HFF-Myc (cell line): Measurements from ENCODE around the gene PABPN1.
A peak's percentile ranks its signal among the peaks of the same experiment; 100 is the strongest.

ENCODE experiments used
- DNase-seq: peaks from one replicate; pipeline ENCODE4 v3.0.0-alpha.2; 2011; ENCODE audit warnings: low read depth; ENCODE audit errors: extremely low read depth
- H3K4me3 ChIP-seq: replicated peaks from 2 replicates; pipeline ENCODE4 v1.5.1; 2011; ENCODE audit warnings: low read depth, mild to moderate bottlenecking, control low read depth, low read length
- TF ChIP-seq, protein P1 (sequence below): IDR thresholded peaks from 2 replicates; pipeline ENCODE4 v1.5.1; 2012; ENCODE audit warnings: mild to moderate bottlenecking, low read depth, low read length, control low read depth; ENCODE audit errors: missing control alignments

PABPN1 gene

DNA sequence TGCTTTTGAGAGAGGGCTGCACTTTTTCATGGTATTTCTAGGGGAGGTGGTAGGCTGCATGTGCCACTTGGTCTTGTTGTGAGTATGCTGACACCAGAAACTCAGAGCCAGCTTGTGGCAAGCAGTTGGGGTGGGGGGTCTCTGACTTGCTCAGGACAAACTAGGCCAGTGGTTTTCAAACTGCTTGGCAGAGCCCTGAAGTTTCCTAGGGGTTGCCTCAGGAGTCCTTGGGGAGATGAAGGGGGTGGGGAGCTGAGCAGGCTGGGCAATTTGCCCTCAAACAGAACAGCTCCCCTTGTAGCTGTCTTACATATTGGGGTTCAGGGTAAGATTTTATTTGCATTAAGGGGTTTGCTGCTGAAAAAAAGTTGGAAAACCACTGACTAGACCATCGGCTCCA, 10.7 kb upstream of the PABPN1 start:
- TF ChIP-seq, protein P1, sequence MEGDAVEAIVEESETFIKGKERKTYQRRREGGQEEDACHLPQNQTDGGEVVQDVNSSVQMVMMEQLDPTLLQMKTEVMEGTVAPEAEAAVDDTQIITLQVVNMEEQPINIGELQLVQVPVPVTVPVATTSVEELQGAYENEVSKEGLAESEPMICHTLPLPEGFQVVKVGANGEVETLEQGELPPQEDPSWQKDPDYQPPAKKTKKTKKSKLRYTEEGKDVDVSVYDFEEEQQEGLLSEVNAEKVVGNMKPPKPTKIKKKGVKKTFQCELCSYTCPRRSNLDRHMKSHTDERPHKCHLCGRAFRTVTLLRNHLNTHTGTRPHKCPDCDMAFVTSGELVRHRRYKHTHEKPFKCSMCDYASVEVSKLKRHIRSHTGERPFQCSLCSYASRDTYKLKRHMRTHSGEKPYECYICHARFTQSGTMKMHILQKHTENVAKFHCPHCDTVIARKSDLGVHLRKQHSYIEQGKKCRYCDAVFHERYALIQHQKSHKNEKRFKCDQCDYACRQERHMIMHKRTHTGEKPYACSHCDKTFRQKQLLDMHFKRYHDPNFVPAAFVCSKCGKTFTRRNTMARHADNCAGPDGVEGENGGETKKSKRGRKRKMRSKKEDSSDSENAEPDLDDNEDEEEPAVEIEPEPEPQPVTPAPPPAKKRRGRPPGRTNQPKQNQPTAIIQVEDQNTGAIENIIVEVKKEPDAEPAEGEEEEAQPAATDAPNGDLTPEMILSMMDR = no peak
- H3K4me3 ChIP-seq = no peak overlapping the region
- DNase-seq = no peak

DNA sequence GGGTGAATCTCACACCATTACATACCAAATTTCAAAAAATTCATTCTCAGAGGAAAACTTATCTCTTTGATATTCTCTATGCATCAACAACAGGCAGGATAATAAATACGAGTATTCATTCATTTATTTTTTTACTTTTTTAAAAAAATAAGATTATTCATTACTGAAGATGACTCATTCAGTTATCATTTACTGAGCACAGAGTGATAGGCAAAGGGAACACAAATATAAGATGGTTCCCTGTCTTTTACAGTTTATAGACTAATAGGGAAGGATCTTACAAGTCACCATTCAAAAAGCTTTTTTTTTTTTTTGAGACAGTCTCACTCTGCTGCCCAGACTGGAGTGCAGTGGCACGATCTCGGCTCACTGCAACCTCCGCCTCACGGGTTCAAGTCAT, 5.0 kb upstream of the PABPN1 start:
- DNase-seq = no peak
- H3K4me3 ChIP-seq = no peak overlapping the region
- TF ChIP-seq, protein P1 = no peak

DNA sequence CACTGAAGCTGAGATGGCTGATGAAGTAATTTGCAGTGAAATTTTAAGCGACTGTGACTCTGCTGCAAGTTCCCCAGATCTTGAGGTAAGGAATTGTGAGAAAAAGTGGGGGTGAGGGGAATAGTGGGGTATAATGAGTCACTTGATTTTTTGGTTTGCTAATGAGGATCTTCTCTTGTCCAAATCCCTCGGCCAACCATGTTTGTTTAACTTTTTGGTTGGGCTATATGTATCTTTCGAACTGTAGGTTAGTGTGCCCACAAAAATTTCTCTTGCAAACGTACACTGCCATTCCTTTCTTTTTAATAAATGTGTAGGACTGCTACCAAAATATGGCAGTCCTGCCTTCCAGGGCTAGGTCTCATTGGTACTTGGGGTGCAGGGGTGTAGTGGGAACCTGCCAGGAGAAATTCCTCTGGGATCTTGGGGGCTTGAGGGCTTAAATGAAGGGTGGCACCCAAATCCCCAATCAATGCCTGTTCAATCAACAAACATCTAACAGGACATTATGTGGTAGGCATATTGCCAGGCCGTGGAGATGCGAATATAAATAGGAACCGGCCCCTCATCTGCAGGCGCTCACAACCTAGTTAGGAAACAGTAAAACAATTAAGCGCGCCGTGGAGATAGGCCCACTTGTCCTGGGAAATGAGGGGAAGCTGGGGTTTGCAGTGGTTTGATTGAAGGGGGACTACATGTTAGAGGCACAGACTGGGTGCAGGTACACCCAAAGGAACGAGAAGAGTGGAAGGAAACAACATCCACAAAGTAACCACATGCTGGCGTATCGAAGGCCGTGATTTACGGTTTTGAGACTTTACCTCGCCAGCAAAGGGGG, 1.3 kb upstream of the PABPN1 start:
- DNase-seq = no peak
- peak overlapping the region; percentile 36 for H3K4me3 ChIP-seq
- TF ChIP-seq, protein P1 = no peak

DNA sequence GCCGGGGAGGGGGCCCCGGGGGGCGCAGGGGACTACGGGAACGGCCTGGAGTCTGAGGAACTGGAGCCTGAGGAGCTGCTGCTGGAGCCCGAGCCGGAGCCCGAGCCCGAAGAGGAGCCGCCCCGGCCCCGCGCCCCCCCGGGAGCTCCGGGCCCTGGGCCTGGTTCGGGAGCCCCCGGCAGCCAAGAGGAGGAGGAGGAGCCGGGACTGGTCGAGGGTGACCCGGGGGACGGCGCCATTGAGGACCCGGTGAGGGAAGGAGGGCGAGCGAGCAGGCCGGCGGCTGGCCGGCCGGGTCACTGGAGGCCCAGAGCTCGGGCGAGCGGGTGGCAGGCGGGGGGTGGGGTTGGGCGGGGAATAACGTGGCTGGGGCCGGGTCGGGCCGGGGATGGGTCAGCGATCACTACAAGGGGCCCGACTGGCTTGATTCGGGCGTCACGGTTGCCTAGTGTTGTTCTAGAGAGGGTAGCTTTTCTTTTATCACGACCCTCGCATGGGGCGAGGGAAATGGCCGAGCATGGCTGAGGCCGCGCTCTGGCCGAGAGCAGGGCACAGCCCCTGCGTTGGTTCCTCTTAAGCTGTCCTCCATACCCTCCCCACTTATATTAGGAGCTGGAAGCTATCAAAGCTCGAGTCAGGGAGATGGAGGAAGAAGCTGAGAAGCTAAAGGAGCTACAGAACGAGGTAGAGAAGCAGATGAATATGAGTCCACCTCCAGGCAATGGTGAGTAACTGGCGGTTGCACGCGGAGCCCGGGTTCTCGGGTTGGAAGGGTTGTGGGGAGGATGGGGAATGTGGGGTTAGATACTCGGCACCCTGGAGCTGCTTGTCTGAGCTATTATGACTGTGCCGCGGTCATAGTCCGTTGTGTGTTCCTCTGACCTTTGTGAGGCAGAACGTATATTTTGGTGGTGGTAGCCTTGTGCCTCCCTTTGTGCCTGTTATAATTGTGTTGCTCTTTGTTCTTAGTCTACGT, 603 bp downstream of the PABPN1 start:
- TF ChIP-seq, protein P1 = no peak
- peak overlapping the region; percentile 78 for H3K4me3 ChIP-seq
- DNase-seq = no peak

DNA sequence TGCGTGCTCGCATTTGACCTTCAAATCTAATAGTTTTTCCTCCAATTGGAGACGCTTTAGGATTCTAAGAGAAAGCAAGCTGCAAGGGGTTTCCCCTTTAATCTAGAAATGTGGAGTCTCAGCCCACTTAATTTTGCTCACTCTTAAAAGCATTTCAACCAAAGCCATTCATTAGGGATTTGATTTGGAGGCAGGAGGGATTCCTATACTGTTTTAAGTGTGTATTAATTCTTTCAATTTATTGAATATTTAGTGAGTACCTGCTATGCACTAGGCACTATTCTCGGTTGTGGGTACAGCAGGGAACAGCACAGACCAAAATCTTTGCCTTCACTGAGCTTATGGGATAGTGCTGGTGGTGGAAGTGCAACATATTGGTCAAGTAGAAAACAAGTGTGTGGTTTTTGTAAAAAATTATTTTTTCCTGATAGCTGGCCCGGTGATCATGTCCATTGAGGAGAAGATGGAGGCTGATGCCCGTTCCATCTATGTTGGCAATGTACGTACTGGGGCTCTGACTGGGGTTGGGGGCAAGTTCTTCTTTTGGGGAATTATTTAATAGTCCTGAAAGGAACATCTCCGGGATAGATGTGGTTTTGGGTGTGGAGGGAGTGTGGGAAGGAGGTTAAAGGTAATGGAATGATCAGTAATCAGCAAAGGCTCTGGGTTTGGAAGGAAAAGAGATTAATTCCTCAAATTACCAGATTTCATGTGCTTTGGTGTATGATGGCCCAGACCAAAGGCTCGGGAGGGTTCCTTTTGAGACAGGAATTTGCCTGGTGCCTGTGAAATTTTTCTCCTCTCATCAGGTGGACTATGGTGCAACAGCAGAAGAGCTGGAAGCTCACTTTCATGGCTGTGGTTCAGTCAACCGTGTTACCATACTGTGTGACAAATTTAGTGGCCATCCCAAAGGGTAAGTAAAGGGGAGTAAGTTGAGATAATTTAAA, 1.6 kb downstream of the PABPN1 start:
- peak overlapping the region; percentile 78 for H3K4me3 ChIP-seq
- TF ChIP-seq, protein P1 = no peak
- no peak for DNase-seq

DNA sequence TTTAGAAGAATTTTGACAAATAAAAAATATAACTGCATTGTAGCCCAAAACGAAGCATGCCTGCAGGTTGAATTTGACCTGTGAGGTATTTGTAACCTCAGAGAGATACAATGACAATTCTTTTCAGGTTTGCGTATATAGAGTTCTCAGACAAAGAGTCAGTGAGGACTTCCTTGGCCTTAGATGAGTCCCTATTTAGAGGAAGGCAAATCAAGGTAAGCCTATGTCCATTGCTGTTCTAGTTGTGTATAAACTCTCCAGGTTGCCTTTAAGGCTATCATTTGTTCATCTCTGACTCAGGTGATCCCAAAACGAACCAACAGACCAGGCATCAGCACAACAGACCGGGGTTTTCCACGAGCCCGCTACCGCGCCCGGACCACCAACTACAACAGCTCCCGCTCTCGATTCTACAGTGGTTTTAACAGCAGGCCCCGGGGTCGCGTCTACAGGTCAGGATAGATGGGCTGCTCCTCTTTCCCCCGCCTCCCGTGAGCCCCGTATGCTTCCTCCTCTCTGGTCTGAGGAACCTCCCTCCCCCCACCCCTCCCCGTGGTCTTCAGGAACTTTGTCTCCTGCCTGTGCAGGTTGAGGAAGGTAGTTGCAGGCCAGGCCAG, 2.7 kb downstream of the PABPN1 start:
- TF ChIP-seq, protein P1 = no peak
- DNase-seq = no peak
- no peak overlapping the region for H3K4me3 ChIP-seq
